ENCODE measurements around the gene LARGE1. TPM values are rescaled to one million over a fixed set of nuclear protein-coding genes. Genes with fewer than 3 reads are reported as not detected.

LARGE1 gene
- polyA plus RNA-seq, 1 experiment: 8.5 TPM

DNA sequence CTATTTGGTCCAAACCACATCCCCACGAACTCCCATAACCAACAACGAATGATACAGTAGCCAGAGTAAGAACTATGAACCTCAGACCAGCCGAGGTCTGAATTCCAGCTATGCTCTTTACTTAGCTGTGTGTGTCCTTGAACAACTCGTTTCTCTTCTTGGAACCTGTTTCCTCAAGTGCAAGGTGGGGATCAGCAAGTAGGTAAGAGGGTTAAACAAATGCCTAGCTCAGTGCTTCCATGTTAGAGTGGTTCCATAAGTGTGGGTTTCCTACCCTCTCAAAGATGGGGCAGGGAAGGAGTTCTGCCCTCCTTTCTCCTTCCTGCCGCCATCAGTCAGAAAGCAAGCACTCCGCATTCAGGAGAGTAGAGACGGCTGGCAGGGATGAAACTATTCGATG, 578.7 kb downstream of the LARGE1 start:
- DNase-seq (ENCODE audit: low read depth): no peak
- CTCF ChIA-PET: no interaction called here
- TF ChIP-seq, protein P1, sequence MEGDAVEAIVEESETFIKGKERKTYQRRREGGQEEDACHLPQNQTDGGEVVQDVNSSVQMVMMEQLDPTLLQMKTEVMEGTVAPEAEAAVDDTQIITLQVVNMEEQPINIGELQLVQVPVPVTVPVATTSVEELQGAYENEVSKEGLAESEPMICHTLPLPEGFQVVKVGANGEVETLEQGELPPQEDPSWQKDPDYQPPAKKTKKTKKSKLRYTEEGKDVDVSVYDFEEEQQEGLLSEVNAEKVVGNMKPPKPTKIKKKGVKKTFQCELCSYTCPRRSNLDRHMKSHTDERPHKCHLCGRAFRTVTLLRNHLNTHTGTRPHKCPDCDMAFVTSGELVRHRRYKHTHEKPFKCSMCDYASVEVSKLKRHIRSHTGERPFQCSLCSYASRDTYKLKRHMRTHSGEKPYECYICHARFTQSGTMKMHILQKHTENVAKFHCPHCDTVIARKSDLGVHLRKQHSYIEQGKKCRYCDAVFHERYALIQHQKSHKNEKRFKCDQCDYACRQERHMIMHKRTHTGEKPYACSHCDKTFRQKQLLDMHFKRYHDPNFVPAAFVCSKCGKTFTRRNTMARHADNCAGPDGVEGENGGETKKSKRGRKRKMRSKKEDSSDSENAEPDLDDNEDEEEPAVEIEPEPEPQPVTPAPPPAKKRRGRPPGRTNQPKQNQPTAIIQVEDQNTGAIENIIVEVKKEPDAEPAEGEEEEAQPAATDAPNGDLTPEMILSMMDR (IDR thresholded peaks at IDR 0.05; ENCODE audit: insufficient read depth, low read depth, low read length): no peak
- H3K27me3 ChIP-seq (ENCODE audit: control insufficient read depth, insufficient read depth, low read length): no peaks in the 10 kb centered on the region
- H3K4me3 ChIP-seq (ENCODE audit: low read depth, low read length): no peak overlapping the region
- POLR2A ChIA-PET: no interaction called here
- no peaks in the 10 kb centered on the region for H3K36me3 ChIP-seq (ENCODE audit: control insufficient read depth, insufficient read depth, low read length)

GRCh38 chr22:33337524-33337923, 582.8 kb downstream of the LARGE1 start:
- no peak overlapping the region for H3K4me3 ChIP-seq (ENCODE audit: low read depth, low read length)
- POLR2A ChIA-PET: no interaction called here
- no peaks in the 10 kb centered on the region for H3K36me3 ChIP-seq (ENCODE audit: control insufficient read depth, insufficient read depth, low read length)
- TF ChIP-seq, protein P1 (IDR thresholded peaks at IDR 0.05; ENCODE audit: insufficient read depth, low read depth, low read length): no peak
- CTCF ChIA-PET: interaction anchor here (0.7 kb wide), 1 partner anchor 519 kb away, joined by 3 read pairs; no protein-coding TSS in a partner anchor
- no peaks in the 10 kb centered on the region for H3K27me3 ChIP-seq (ENCODE audit: control insufficient read depth, insufficient read depth, low read length)
- no peak for DNase-seq (ENCODE audit: low read depth)

DNA sequence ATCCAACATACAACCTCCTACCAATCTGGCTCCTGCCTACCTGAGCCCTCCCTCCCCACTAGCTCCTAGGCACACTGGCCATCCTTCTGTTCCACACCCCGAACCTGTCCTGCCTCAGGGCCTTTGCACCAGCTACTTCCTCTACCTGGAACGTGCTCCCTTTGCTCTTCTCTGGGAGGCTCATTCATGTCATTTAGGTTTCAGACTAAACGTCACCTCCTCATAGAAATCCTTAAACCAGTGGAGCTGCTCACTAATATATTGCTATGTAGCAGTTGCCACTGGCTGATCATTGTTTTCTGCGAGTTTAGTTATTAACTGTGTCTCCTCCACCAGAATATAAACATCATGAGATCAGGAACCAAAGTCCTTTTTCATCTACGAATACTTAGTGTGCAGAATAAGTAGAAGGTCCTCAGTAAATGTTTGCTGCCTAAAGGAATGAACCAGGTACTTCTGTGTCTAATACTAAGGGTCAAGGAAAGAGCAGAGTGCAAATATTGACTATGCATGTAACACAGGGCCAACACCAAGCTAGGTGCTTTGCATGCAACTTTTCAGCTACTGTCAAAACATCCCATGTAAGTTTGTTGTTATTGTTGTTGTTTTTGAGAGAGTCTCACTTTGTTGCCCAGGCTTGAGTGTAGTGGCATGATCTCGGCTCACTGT, 584.5 kb downstream of the LARGE1 start:
- CTCF ChIA-PET: no interaction called here
- H3K36me3 ChIP-seq (ENCODE audit: control insufficient read depth, insufficient read depth, low read length): no peaks in the 10 kb centered on the region
- H3K27me3 ChIP-seq (ENCODE audit: control insufficient read depth, insufficient read depth, low read length): no peaks in the 10 kb centered on the region
- no peak overlapping the region for H3K4me3 ChIP-seq (ENCODE audit: low read depth, low read length)
- POLR2A ChIA-PET: no interaction called here
- TF ChIP-seq, protein P1 (IDR thresholded peaks at IDR 0.05; ENCODE audit: insufficient read depth, low read depth, low read length): no peak
- no peak for DNase-seq (ENCODE audit: low read depth)

- Histone ChIP-seq H3K36me3 (ENCODE audit: control insufficient read depth, insufficient read depth, low read length) (no peaks in the 10 kb centered on the region), H3K27me3 (ENCODE audit: control insufficient read depth, insufficient read depth, low read length) (no peaks in the 10 kb centered on the region), H3K4me3 (ENCODE audit: low read depth, low read length) (no peak overlapping the region)
- ChIA-PET POLR2A (no interaction called here), CTCF (no interaction called here)
- TF ChIP-seq, protein P1 (IDR thresholded peaks at IDR 0.05; ENCODE audit: insufficient read depth, low read depth, low read length): no peak
- no peak for DNase-seq (ENCODE audit: low read depth)
Measured at GRCh38 chr22:33332538-33332937, 587.7 kb downstream of the LARGE1 start.

- CTCF ChIA-PET: no interaction called here
- TF ChIP-seq, protein P1 (IDR thresholded peaks at IDR 0.05; ENCODE audit: insufficient read depth, low read depth, low read length): no peak
- POLR2A ChIA-PET: no interaction called here
Measured at GRCh38 chr22:33331017-33331416, 589.3 kb downstream of the LARGE1 start.

More at GRCh38 chr22:33331017-33331416, 589.3 kb downstream of the LARGE1 start:
- no peak for DNase-seq (ENCODE audit: low read depth)
- Histone ChIP-seq H3K4me3 (ENCODE audit: low read depth, low read length) (no peak overlapping the region), H3K36me3 (ENCODE audit: control insufficient read depth, insufficient read depth, low read length) (no peaks in the 10 kb centered on the region), H3K27me3 (ENCODE audit: control insufficient read depth, insufficient read depth, low read length) (no peaks in the 10 kb centered on the region)

All from BJ (cell line).